Common myeloid progenitor, CD34-positive (primary cell): ENCODE data around the gene AKAP13.

Experiments
- CTCF ChIA-PET: fragments of 350-600 bp; sonication (Branson Sonifier 250); formaldehyde crosslinking; loops from one replicate; lab custom pipeline; 2021; ENCODE audit warnings: antibody characterized with exemption; lab: Charles Lee
- POLR2A ChIA-PET: fragments of 350-600 bp; sonication (Branson Sonifier 250); formaldehyde crosslinking; loops from one replicate; lab custom pipeline; 2021; ENCODE audit warnings: antibody characterized with exemption; lab: Charles Lee
- DNase-seq, 3 donors: peaks; one replicate each; pipeline versions ENCODE4 v3.0.0 to v3.0.0-alpha.2; 2013
- H3K27ac ChIP-seq, 2 experiments: 1 replicate in 1 of 2; 2 replicates in 1 of 2; pipeline ENCODE4 v1.7.0; 2013; ENCODE audit warnings: inconsistent platforms in 2 of 2, low read length in 2 of 2, mild to moderate bottlenecking in 2 of 2, low read depth in 1 of 2, moderate library complexity in 1 of 2; ENCODE audit not compliant: severe bottlenecking in 2 of 2, insufficient read depth in 1 of 2, poor library complexity in 1 of 2
- H3K27me3 ChIP-seq, 5 experiments: replicated peaks in 2 of 5; 1 replicate in 3 of 5; 2 replicates in 2 of 5; pipeline versions ENCODE4 v1.6.1 to v1.7.0; 2013; ENCODE audit warnings: low read length in 4 of 5, mild to moderate bottlenecking in 2 of 5, moderate library complexity in 2 of 5, inconsistent platforms in 1 of 5; ENCODE audit not compliant: insufficient read depth in 5 of 5, control insufficient read depth in 4 of 5
- H3K36me3 ChIP-seq, 4 experiments: 1 replicate in 2 of 4; 2 replicates in 2 of 4; pipeline versions ENCODE4 v1.6.1 to v1.7.0; 2013; ENCODE audit warnings: low read length in 3 of 4, control low read depth in 1 of 4, mild to moderate bottlenecking in 1 of 4; ENCODE audit not compliant: control insufficient read depth in 4 of 4, insufficient read depth in 4 of 4
- H3K4me1 ChIP-seq, 4 experiments: 1 replicate in 3 of 4; 2 replicates in 1 of 4; pipeline versions ENCODE4 v1.6.1 to v1.7.1; 2013; ENCODE audit warnings: low read length in 3 of 4, mild to moderate bottlenecking in 3 of 4, control low read depth in 1 of 4, inconsistent platforms in 1 of 4, moderate library complexity in 1 of 4; ENCODE audit not compliant: control insufficient read depth in 4 of 4, insufficient read depth in 4 of 4; ENCODE audit errors: control extremely low read depth in 1 of 4
- H3K4me3 ChIP-seq, 7 experiments: 1 replicate in 4 of 7; 2 replicates in 3 of 7; pipeline versions ENCODE4 v1.5.1 to v1.7.0; 2013; ENCODE audit warnings: mild to moderate bottlenecking in 7 of 7, low read length in 6 of 7, moderate library complexity in 6 of 7, inconsistent platforms in 2 of 7, low read depth in 2 of 7, control low read depth in 1 of 7; ENCODE audit not compliant: insufficient read depth in 4 of 7, control insufficient read depth in 1 of 7; ENCODE audit errors: extremely low read depth in 1 of 7
- H3K9me3 ChIP-seq, 5 experiments: 1 replicate in 4 of 5; 2 replicates in 1 of 5; pipeline versions ENCODE4 v1.6.1 to v1.7.1; 2013; ENCODE audit warnings: low read length in 4 of 5, mild to moderate bottlenecking in 2 of 5, inconsistent platforms in 1 of 5, low read depth in 1 of 5, moderate library complexity in 1 of 5; ENCODE audit not compliant: control insufficient read depth in 4 of 5, insufficient read depth in 2 of 5; ENCODE audit errors: control extremely low read depth in 1 of 5
- WGBS: methylation state at CpG from one replicate; pipeline ENCODE4 v1.1.5; 2013; ENCODE audit not compliant: insufficient coverage; 5-methylcytosine and 5-hydroxymethylcytosine counted together

Gene AKAP13

GRCh38 chr15:85770096-85771041, 390.0 kb downstream of the AKAP13 start:
- POLR2A ChIA-PET, result no interaction called here
- CTCF ChIA-PET, result no interaction called here
- H3K36me3 ChIP-seq, result peaks cover 0 to 3% (median 0%) of the 10 kb centered on the region in 4 experiments
- no peaks in the 10 kb centered on the region for H3K4me1 ChIP-seq
- no peak for DNase-seq
- no peaks in the 10 kb centered on the region for H3K27me3 ChIP-seq
- no peak overlapping the region for H3K4me3 ChIP-seq
- peaks cover 0 to 6% (median 0%) of the 10 kb centered on the region in 5 experiments for H3K9me3 ChIP-seq
- WGBS, result 95% methylated on average over 21 of the region's 21 CpGs
- no peak overlapping the region for H3K27ac ChIP-seq

GRCh38 chr15:85771271-85771670, 390.9 kb downstream of the AKAP13 start:
- Histone ChIP-seq H3K4me3 (no peak overlapping the region), H3K27me3 (no peaks in the 10 kb centered on the region), H3K27ac (no peak overlapping the region), H3K36me3 (peaks cover 0 to 3% (median 0%) of the 10 kb centered on the region in 4 experiments), H3K4me1 (no peaks in the 10 kb centered on the region), H3K9me3 (peaks cover 0 to 6% (median 0%) of the 10 kb centered on the region in 5 experiments)
- POLR2A ChIA-PET, result no interaction called here
- DNase-seq, result no peak
- CTCF ChIA-PET, result no interaction called here
- WGBS, result 98% methylated on average over 4 of the region's 5 CpGs

DNA sequence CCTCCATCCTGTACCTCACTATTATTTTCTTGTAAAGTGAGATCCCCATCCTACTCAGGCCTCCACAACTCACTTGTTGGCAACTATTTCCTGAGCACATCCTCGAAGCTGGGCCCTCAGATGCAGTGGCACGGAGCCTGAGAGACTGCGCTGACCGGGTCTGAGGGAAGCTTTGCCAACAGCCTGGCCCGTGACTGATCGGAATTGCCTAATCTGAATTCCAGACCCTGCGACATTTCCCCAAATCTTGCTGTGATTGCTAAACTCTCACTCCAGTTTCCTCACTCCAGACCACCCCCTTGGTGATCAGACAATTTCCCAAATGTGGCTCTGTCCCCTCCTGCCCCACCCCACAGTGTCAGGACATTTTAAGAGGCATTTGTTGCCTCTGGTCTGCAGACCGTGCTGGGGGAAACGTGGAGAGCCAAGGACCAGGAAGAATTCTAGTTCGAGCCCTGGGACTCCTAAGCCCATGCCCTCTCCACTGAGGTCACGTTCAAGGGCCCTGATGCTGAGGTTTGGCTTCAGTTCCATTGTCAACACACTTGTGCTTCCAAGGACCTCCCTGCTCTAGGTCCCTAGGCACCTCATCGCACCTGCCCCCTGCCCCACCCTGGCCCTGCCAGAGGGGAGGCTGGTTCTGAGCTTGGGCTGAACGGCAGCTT, 391.5 kb downstream of the AKAP13 start:
- H3K4me3 ChIP-seq, result no peak overlapping the region
- CTCF ChIA-PET, result no interaction called here
- 92% methylated on average over 13 of the region's 13 CpGs for WGBS
- H3K27ac ChIP-seq, result no peak overlapping the region
- H3K27me3 ChIP-seq, result no peaks in the 10 kb centered on the region
- peaks cover 0 to 3% (median 0%) of the 10 kb centered on the region in 4 experiments for H3K36me3 ChIP-seq
- DNase-seq, result no peak
- no peaks in the 10 kb centered on the region for H3K4me1 ChIP-seq
- H3K9me3 ChIP-seq, result peaks cover 0 to 6% (median 0%) of the 10 kb centered on the region in 5 experiments
- POLR2A ChIA-PET, result no interaction called here

DNA sequence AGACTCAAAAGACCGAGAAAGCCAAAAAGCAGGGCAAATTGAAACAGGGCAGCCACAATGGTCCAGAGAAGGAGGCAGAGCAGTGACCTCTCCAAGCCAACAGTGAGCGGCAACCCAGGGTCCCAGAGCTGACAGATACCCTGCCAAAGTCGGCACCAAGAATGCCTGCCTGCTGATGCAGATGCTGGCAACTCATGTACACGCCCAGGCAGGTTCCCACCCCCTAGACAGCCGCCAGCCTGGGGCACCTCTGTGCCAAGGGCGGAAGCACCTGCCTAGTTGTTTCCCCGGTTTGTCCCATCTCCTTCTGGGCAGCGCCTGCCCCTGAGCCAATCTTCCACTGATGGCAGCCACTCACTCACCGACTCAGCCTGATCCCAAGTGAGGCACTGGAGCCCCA, 392.3 kb downstream of the AKAP13 start:
- WGBS, result 88% methylated on average over 9 of the region's 9 CpGs
- DNase-seq, result no peak
- no peak overlapping the region for H3K27ac ChIP-seq

DNA sequence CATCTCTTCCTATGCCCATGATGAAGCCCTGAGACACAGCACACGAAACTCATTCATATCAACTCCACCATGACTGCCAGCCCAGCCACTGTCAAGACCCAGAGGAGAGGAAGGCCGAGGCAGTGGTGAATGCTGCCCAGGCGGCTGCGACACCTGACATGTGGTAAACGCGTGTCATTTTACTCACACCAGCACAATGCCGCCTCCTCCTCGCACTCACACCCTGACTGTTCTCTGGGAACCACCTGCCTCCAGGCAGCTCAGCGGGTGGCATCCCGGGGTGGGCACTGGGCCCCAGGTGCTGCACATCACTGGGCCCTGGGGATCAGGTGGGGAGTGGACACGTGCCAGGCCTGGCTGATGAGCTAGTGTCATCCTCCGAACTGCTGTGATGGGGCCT, 392.8 kb downstream of the AKAP13 start:
- no peaks in the 10 kb centered on the region for H3K4me1 ChIP-seq
- H3K9me3 ChIP-seq, result peaks cover 0 to 6% (median 0%) of the 10 kb centered on the region in 5 experiments
- H3K27ac ChIP-seq, result no peak overlapping the region
- 88% methylated on average over 10 of the region's 12 CpGs for WGBS
- no peaks in the 10 kb centered on the region for H3K27me3 ChIP-seq
- no peak overlapping the region for H3K4me3 ChIP-seq
- CTCF ChIA-PET, result interaction anchor here (1.3 kb wide), 1 partner anchor 17 kb away, joined by 4 read pairs; no protein-coding TSS in a partner anchor
- peaks cover 0 to 3% (median 0%) of the 10 kb centered on the region in 4 experiments for H3K36me3 ChIP-seq
- DNase-seq, result no peak
- POLR2A ChIA-PET, result no interaction called here

More for the DNA sequence above, 392.3 kb downstream of the AKAP13 start:
- ChIA-PET CTCF (no interaction called here), POLR2A (interaction anchor here (0.7 kb wide), 1 partner anchor 670 kb away, joined by 3 read pairs; no protein-coding TSS in a partner anchor)
- Histone ChIP-seq H3K9me3 (peaks cover 0 to 6% (median 0%) of the 10 kb centered on the region in 5 experiments), H3K4me3 (no peak overlapping the region), H3K27me3 (no peaks in the 10 kb centered on the region), H3K4me1 (no peaks in the 10 kb centered on the region), H3K36me3 (peaks cover 0 to 3% (median 0%) of the 10 kb centered on the region in 4 experiments)

GRCh38 chr15:85773970-85774369, 393.6 kb downstream of the AKAP13 start:
- Histone ChIP-seq H3K36me3 (no peaks in the 10 kb centered on the region), H3K27ac (no peak overlapping the region), H3K4me3 (no peak overlapping the region), H3K27me3 (no peaks in the 10 kb centered on the region), H3K9me3 (peaks cover 0 to 6% (median 0%) of the 10 kb centered on the region in 5 experiments), H3K4me1 (no peaks in the 10 kb centered on the region)
- ChIA-PET POLR2A (interaction anchor here (0.6 kb wide), 1 partner anchor 929 kb away, joined by 6 read pairs; no protein-coding TSS in a partner anchor), CTCF (interaction anchor here (1.3 kb wide), 1 partner anchor 16 kb away, joined by 4 read pairs; no protein-coding TSS in a partner anchor)
- 88% methylated on average over 7 of the region's 10 CpGs for WGBS
- no peak for DNase-seq
